Stimulated activated CD8-positive, alpha-beta memory T cell treated with anti-CD3 and anti-CD28 coated beads, Interleukin-12 subunit alpha, Interleukin-12 subunit beta, amount 100 ng/mL, for 4 hours (primary cell): ENCODE results near the gene UQCRH.

Experiments
- DNase-seq: peaks from one replicate; pipeline ENCODE4 v3.0.0-alpha.2; 2020; ENCODE audit warnings: low read depth

The UQCRH gene

GRCh38 chr1:46303038-46303871, at the start of gene UQCRH, which contains the start of gene LRRC41:
UQCRH (plus strand) TSS chr1:46303698; CDS start chr1:46303767, 69 bp downstream.
LRRC41 (minus strand) TSS chr1:46303616; CDS start chr1:46303322, 294 bp downstream.
- peak; percentile 89 for DNase-seq

- DNase-seq = no peak
Measured at GRCh38 chr1:46254668-46255067, 48.8 kb upstream of the UQCRH start.

- DNase-seq = no peak
Measured at GRCh38 chr1:46256523-46256922, 47.0 kb upstream of the UQCRH start.

GRCh38 chr1:46262508-46262907, 41.0 kb upstream of the UQCRH start:
- no peak for DNase-seq

GRCh38 chr1:46263146-46263545, 40.4 kb upstream of the UQCRH start:
- DNase-seq = no peak

GRCh38 chr1:46268578-46268977, 34.9 kb upstream of the UQCRH start:
- no peak for DNase-seq

GRCh38 chr1:46274225-46275029, 29.1 kb upstream of the UQCRH start:
- no peak for DNase-seq

- no peak for DNase-seq
Measured at GRCh38 chr1:46275030-46275337, 28.5 kb upstream of the UQCRH start.

- no peak for DNase-seq
Measured at GRCh38 chr1:46277658-46278373, 25.7 kb upstream of the UQCRH start.

GRCh38 chr1:46278807-46279206, 24.7 kb upstream of the UQCRH start:
- no peak for DNase-seq

- no peak for DNase-seq
Measured at GRCh38 chr1:46280092-46280491, 23.4 kb upstream of the UQCRH start.

- no peak for DNase-seq
Measured at GRCh38 chr1:46281021-46281420, 22.5 kb upstream of the UQCRH start.

GRCh38 chr1:46284058-46284457, 19.4 kb upstream of the UQCRH start:
- no peak for DNase-seq

- DNase-seq = no peak
Measured at GRCh38 chr1:46284597-46285564, 18.6 kb upstream of the UQCRH start.

GRCh38 chr1:46285730-46286477, 17.6 kb upstream of the UQCRH start:
- peak; percentile 7 for DNase-seq

- no peak for DNase-seq
Measured at GRCh38 chr1:46288485-46289133, 14.9 kb upstream of the UQCRH start.

GRCh38 chr1:46289134-46289494, 14.4 kb upstream of the UQCRH start:
- no peak for DNase-seq

GRCh38 chr1:46289976-46290375, 13.5 kb upstream of the UQCRH start:
- no peak for DNase-seq

GRCh38 chr1:46295306-46295705, 8.2 kb upstream of the UQCRH start:
- no peak for DNase-seq

GRCh38 chr1:46298387-46298786, 5.1 kb upstream of the UQCRH start:
- DNase-seq = no peak
